ENCODE data around the gene HOATZ. TPM values are rescaled to one million over a fixed set of nuclear protein-coding genes. Genes with fewer than 3 reads are reported as not detected.

Gene HOATZ
- total RNA-seq, 1 experiment from 2014 or later: not detected

DNA sequence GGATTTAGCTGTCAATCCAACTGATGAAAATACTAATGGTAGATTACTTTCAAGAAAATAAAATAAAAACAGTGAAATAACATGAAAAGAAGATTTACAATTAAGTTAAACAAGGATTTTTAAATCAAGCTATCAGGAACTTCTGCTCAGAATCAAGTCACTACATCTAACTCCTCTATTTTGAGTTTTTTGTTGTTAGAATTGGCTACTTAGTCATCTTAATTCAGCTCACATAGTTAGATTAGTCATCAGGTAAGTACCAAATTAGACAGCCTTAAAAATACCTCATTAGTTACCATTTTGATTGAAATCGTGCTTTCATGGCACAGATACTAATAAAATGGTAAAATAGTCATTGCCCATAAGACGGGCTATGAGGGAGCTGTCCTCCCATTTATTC lies 38.2 kb upstream of the HOATZ start:
- no TSS peak for BruUV-seq (replicated peaks)
- no peak overlapping the region for H2AFZ ChIP-seq (ENCODE audit: low read depth, low read length, poor library complexity, severe bottlenecking)
- ChIA-PET RAD21 (ENCODE audit: low non-redundant PET in 1 of 2, low total read pairs in 2 of 2, uncharacterized antibody in 2 of 2, unreplicated experiment in 2 of 2) (no interaction called here), CTCF (no interaction called here), POLR2A (no interaction called here)
- no peaks in the 10 kb centered on the region for H3K4me1 ChIP-seq (ENCODE audit: control insufficient read depth in 1 of 2, insufficient read depth in 2 of 2, low read length in 2 of 2)
- no peak for TF ChIP-seq SIN3A (IDR thresholded peaks at IDR 0.05; ENCODE audit: low read depth)
- no peak for TF ChIP-seq SRF (IDR thresholded peaks at IDR 0.05; ENCODE audit: low read depth)
- TF ChIP-seq REST (IDR thresholded peaks at IDR 0.05; ENCODE audit: low read depth): no peak
- no peak for TF ChIP-seq ZNF274 (IDR thresholded peaks at IDR 0.05; ENCODE audit: low read depth, low read length)
- intact Hi-C loops (cut with micrococcal nuclease): no loop called here
- peaks cover 0 to 3% of the 10 kb centered on the region in 2 experiments; a peak in 1 of 4 replicates for H3K9me3 ChIP-seq (ENCODE audit: control insufficient read depth in 1 of 2, insufficient read depth in 1 of 2, low read depth in 1 of 2, low read length in 2 of 2)
- no peak overlapping the region for H3K27ac ChIP-seq (ENCODE audit: low read depth, low read length)
- H3K4me2 ChIP-seq (ENCODE audit: low read length): no peak overlapping the region
- H3K9ac ChIP-seq (ENCODE audit: low read length): no peak overlapping the region
- no peaks in the 10 kb centered on the region for H4K20me1 ChIP-seq (ENCODE audit: insufficient read depth)
- no peaks in the 10 kb centered on the region for H3K27me3 ChIP-seq (ENCODE audit: insufficient read depth, low read length)
- no peak overlapping the region for H3K4me3 ChIP-seq (replicated peaks in 1 of 2; ENCODE audit: low read depth in 1 of 2, low read length in 2 of 2)
- no peaks in the 10 kb centered on the region for H3K9me2 ChIP-seq (ENCODE audit: insufficient read depth)
- no peak for ATAC-seq
- no peaks in the 10 kb centered on the region for H3K79me2 ChIP-seq (ENCODE audit: insufficient read depth, low read length)
- H3K36me3 ChIP-seq (ENCODE audit: control insufficient read depth in 1 of 2, insufficient read depth in 2 of 2, low read length in 2 of 2): no peaks in the 10 kb centered on the region
- no peak for DNase-seq (ENCODE audit: low read depth, low spot score)

DNA sequence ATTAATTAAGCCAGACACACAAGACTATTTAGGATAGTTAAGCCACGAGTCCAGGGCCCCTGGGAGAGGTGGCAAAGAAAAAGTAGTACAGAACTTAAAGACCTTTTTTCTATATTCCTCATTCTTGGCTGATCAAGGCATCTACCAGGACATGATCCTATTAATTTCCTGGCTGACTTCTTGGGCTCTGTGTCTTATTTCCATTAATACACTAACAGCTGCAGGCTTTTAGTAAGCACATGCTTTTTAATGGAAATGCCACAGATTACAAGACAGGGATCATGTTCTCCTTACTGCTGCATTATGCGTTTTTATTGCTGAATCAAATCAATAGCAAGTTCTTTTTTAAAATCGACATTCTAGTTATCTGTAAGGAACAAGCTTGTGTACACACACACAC lies 37.6 kb upstream of the HOATZ start:
- POLR2A ChIA-PET: no interaction called here
- CTCF ChIA-PET: no interaction called here
- H2AFZ ChIP-seq (ENCODE audit: low read depth, low read length, poor library complexity, severe bottlenecking): no peak overlapping the region

More for the DNA sequence above, 37.6 kb upstream of the HOATZ start:
- H3K27ac ChIP-seq (ENCODE audit: low read depth, low read length): no peak overlapping the region
- H3K4me1 ChIP-seq (ENCODE audit: control insufficient read depth in 1 of 2, insufficient read depth in 2 of 2, low read length in 2 of 2): no peaks in the 10 kb centered on the region
- no peaks in the 10 kb centered on the region for H3K36me3 ChIP-seq (ENCODE audit: control insufficient read depth in 1 of 2, insufficient read depth in 2 of 2, low read length in 2 of 2)
- intact Hi-C loops (cut with micrococcal nuclease): no loop called here
- no peak overlapping the region for H3K4me3 ChIP-seq (replicated peaks in 1 of 2; ENCODE audit: low read depth in 1 of 2, low read length in 2 of 2)
- ATAC-seq (no peak), DNase-seq (ENCODE audit: low read depth, low spot score) (no peak)
- H3K9me3 ChIP-seq (ENCODE audit: control insufficient read depth in 1 of 2, insufficient read depth in 1 of 2, low read depth in 1 of 2, low read length in 2 of 2): peaks cover 0 to 3% of the 10 kb centered on the region in 2 experiments; a peak in 1 of 4 replicates
- H3K4me2 ChIP-seq (ENCODE audit: low read length): no peak overlapping the region
- no TSS peak for BruUV-seq (replicated peaks)
- H3K9ac ChIP-seq (ENCODE audit: low read length): no peak overlapping the region
- H4K20me1 ChIP-seq (ENCODE audit: insufficient read depth): no peaks in the 10 kb centered on the region
- no peaks in the 10 kb centered on the region for H3K27me3 ChIP-seq (ENCODE audit: insufficient read depth, low read length)
- H3K79me2 ChIP-seq (ENCODE audit: insufficient read depth, low read length): no peaks in the 10 kb centered on the region
- RAD21 ChIA-PET (ENCODE audit: low non-redundant PET in 1 of 2, low total read pairs in 2 of 2, uncharacterized antibody in 2 of 2, unreplicated experiment in 2 of 2): no interaction called here
- H3K9me2 ChIP-seq (ENCODE audit: insufficient read depth): no peaks in the 10 kb centered on the region
- no peak for TF ChIP-seq SIN3A (IDR thresholded peaks at IDR 0.05; ENCODE audit: low read depth)
- TF ChIP-seq, protein P1, sequence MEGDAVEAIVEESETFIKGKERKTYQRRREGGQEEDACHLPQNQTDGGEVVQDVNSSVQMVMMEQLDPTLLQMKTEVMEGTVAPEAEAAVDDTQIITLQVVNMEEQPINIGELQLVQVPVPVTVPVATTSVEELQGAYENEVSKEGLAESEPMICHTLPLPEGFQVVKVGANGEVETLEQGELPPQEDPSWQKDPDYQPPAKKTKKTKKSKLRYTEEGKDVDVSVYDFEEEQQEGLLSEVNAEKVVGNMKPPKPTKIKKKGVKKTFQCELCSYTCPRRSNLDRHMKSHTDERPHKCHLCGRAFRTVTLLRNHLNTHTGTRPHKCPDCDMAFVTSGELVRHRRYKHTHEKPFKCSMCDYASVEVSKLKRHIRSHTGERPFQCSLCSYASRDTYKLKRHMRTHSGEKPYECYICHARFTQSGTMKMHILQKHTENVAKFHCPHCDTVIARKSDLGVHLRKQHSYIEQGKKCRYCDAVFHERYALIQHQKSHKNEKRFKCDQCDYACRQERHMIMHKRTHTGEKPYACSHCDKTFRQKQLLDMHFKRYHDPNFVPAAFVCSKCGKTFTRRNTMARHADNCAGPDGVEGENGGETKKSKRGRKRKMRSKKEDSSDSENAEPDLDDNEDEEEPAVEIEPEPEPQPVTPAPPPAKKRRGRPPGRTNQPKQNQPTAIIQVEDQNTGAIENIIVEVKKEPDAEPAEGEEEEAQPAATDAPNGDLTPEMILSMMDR (IDR thresholded peaks at IDR 0.05 in 2 of 3, conservative IDR thresholded peaks at IDR 0.05 in 1 of 3; ENCODE audit: borderline replicate concordance in 1 of 3, insufficient read depth in 1 of 3, low read depth in 2 of 3, low read length in 2 of 3): no peak
- TF ChIP-seq ZFX (IDR thresholded peaks at IDR 0.05): no peak
- TF ChIP-seq YY1 (IDR thresholded peaks at IDR 0.05; ENCODE audit: extremely low read depth, insufficient replicate concordance, low read depth, low read length): no peak
- no peak for TF ChIP-seq JUND (IDR thresholded peaks at IDR 0.05)
- TF ChIP-seq EZH2phosphoT487 (IDR thresholded peaks at IDR 0.05; ENCODE audit: borderline replicate concordance): no peak
- no peak for TF ChIP-seq ZNF274 (IDR thresholded peaks at IDR 0.05; ENCODE audit: low read depth, low read length)
- TF ChIP-seq ELF1 (IDR thresholded peaks at IDR 0.05; ENCODE audit: borderline replicate concordance, low read depth): no peak
- no peak for TF ChIP-seq SRF (IDR thresholded peaks at IDR 0.05; ENCODE audit: low read depth)
- TF ChIP-seq SP1 (IDR thresholded peaks at IDR 0.05; ENCODE audit: low read depth): no peak
- TF ChIP-seq CEBPB (IDR thresholded peaks at IDR 0.05; ENCODE audit: low read depth): no peak
